DOHH2 (cell line): Measurements from ENCODE around the gene MEX3D.

ENCODE experiments used
- CTCF ChIP-seq: fragments of 200-600 bp; sonication (generic); IDR thresholded peaks from one replicate; pipeline ENCODE4 v1.5.1; 2014; ENCODE audit warnings: antibody characterized with exemption, mild to moderate bottlenecking, low read depth, low read length; ENCODE audit not compliant: poor library complexity, severe bottlenecking
- EZH2phosphoT487 ChIP-seq: fragments of 200-600 bp; sonication (generic); IDR thresholded peaks from 2 replicates; pipeline ENCODE4 v1.6.1; 2017; ENCODE audit warnings: borderline replicate concordance, mild to moderate bottlenecking, antibody characterized with exemption, low read length, moderate library complexity, mixed read lengths

- no peak for TF ChIP-seq CTCF
- TF ChIP-seq EZH2phosphoT487, result no peak
Observed at GRCh38 chr19:1612114-1613086, 44.3 kb upstream of the MEX3D start.
